Testis (tissue), 3 donors: ENCODE data around the gene USP36. TPM values are rescaled to one million over a fixed set of nuclear protein-coding genes. Genes with fewer than 3 reads are reported as not detected.
A peak's percentile ranks its signal among the peaks of the same experiment; 100 is the strongest.

ENCODE experiments used
- DNase-seq: peaks from one replicate; pipeline ENCODE4 v3.0.0-alpha.2; 2019
- H3K27ac ChIP-seq, 2 donors: fragments of 200-600 bp; sonication (generic); one replicate each; pipeline ENCODE4 v1.5.1; 2019
- H3K27me3 ChIP-seq: fragments of 200-600 bp; sonication (generic); one replicate; pipeline ENCODE4 v1.5.1; 2019
- H3K36me3 ChIP-seq: fragments of 200-600 bp; sonication (generic); one replicate; pipeline ENCODE4 v1.5.1; 2017; ENCODE audit warnings: low read depth; ENCODE audit errors: missing control alignments
- H3K4me1 ChIP-seq: fragments of 200-600 bp; sonication (generic); one replicate; pipeline ENCODE4 v1.5.1; 2019
- H3K4me3 ChIP-seq, 2 donors: fragments of 200-600 bp; sonication (generic); one replicate each; pipeline ENCODE4 v1.5.1; 2017 to 2019
- H3K9me3 ChIP-seq: fragments of 200-600 bp; sonication (generic); one replicate; pipeline ENCODE4 v1.5.1; 2017
- POLR2A ChIP-seq: fragments of 450-650 bp; IDR thresholded peaks from one replicate; pipeline ENCODE4 v1.6.1; 2017; ENCODE audit warnings: antibody characterized with exemption, mild to moderate bottlenecking, moderate library complexity
- WGBS, 2 donors: methylation state at CpG; one replicate each; pipeline ENCODE4 v1.1.5; 2018; 5-methylcytosine and 5-hydroxymethylcytosine counted together
- intact Hi-C: fragments of 100-400 bp; cut with DNase I; formaldehyde crosslinking; loops from one replicate; pipeline ENCODE4 v1.15.1; 2023; ENCODE audit warnings: low total_unique reads
- polyA plus RNA-seq: library from polyadenylated mRNA; stranded (reverse); fragments of 350-450 nt; fragmentation: Illumina TruSeq; extraction: RNeasy Lipid Tissue Mini Kit (QIAGEN cat#74804); gene quantifications from one replicate; pipeline ENCODE4 v1.2.3, GENCODE V29; 2014; ENCODE audit warnings: low read depth, low replicate concordance; ENCODE audit not compliant: insufficient read depth
- total RNA-seq, 2 donors: library from RNA; depleted of rRNA; stranded (reverse); fragments of >200 nt; gene quantifications; one replicate each; pipeline ENCODE4 v1.2.3, GENCODE V29; 2016
- TF ChIP-seq, protein P1 (sequence below), 3 experiments: fragments of 450-650 bp in 2 of 3; fragments of 200-600 bp in 1 of 3; sonication (generic) in 1 of 3; IDR thresholded peaks; one replicate each; pipeline ENCODE4 v1.5.1; 2016 to 2019; ENCODE audit warnings: antibody characterized with exemption in 3 of 3, mild to moderate bottlenecking in 2 of 3, moderate library complexity in 1 of 3

USP36 gene
- total and polyA plus RNA-seq, 3 donors from 2014 or later: 32.8 to 79.8 (median 77.5) TPM

DNA sequence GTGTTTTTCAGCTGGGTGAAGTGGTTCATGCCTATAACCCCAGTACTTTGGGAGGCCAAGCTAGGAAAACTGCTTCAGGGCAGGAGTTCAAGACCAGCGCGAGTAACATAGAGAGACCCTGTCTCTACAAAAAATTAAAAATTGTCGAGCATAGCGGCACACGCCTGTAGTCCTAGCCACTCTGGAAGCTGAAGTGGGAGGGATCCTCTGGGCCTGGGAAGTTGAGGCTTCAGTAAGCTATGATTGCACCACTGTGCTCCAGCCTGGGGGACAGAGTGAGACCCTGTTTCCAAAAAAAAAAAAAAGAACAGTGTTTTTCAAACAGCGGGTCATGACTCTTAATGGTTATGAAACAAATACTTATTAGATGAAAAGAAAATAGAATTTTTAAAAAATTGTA lies 56.3 kb downstream of the USP36 start:
- no peak for TF ChIP-seq POLR2A
- TF ChIP-seq, protein P1, sequence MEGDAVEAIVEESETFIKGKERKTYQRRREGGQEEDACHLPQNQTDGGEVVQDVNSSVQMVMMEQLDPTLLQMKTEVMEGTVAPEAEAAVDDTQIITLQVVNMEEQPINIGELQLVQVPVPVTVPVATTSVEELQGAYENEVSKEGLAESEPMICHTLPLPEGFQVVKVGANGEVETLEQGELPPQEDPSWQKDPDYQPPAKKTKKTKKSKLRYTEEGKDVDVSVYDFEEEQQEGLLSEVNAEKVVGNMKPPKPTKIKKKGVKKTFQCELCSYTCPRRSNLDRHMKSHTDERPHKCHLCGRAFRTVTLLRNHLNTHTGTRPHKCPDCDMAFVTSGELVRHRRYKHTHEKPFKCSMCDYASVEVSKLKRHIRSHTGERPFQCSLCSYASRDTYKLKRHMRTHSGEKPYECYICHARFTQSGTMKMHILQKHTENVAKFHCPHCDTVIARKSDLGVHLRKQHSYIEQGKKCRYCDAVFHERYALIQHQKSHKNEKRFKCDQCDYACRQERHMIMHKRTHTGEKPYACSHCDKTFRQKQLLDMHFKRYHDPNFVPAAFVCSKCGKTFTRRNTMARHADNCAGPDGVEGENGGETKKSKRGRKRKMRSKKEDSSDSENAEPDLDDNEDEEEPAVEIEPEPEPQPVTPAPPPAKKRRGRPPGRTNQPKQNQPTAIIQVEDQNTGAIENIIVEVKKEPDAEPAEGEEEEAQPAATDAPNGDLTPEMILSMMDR (IDR thresholded peaks at IDR 0.05): no peak
- Histone ChIP-seq H3K27ac (peak overlapping the region in 1 of 2 donors; percentile 86), H3K4me1 (peaks cover 18% of the 10 kb centered on the region), H3K4me3 (no peak overlapping the region), H3K27me3 (no peaks in the 10 kb centered on the region), H3K9me3 (no peaks in the 10 kb centered on the region), H3K36me3 (no peaks in the 10 kb centered on the region)
- WGBS, 2 donors: 92 to 98% methylated on average over 6 of the region's 6 CpGs
- no peak for DNase-seq
- intact Hi-C loops: no loop called here

- H3K36me3 ChIP-seq: no peaks in the 10 kb centered on the region
- no peaks in the 10 kb centered on the region for H3K9me3 ChIP-seq
- peaks cover 18% of the 10 kb centered on the region for H3K4me1 ChIP-seq
- H3K27ac ChIP-seq: peak overlapping the region; percentile 86 to 95
- TF ChIP-seq POLR2A: no peak
- TF ChIP-seq, protein P1 (IDR thresholded peaks at IDR 0.05): no peak
- intact Hi-C loops: no loop called here
- H3K27me3 ChIP-seq: no peaks in the 10 kb centered on the region
- no peak for DNase-seq
- H3K4me3 ChIP-seq: no peak overlapping the region
- 59 to 63% methylated on average over 7 of the region's 7 CpGs for WGBS, 2 donors
Measured at GRCh38 chr17:78783711-78784324, 56.8 kb downstream of the USP36 start.

DNA sequence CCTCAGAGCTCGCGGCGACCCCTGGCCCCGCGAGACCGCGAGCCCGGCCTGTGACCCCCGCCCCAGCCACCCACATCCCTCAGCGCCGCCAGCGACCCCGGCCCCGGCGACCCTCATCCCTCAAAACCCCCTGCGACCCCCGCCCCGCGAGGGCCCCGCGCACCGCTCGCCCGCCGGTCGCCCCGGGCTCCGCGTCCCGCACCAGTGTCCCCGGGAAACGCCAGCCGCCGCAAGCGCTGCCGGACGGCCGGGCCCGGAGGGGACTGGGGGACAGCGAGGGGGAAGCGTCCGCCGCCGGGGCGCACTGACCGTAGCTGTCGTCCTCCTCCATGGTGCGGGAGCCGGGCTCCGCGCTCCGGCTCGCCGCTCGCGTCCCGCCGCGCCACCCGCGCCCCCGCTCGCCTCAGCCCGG lies 58.7 kb downstream of the USP36 start, which contains the start of gene CYTH1:
TSS of gene CYTH1 (minus strand) at position 381 of the 412 bp plus-strand sequence. CDS start at position 331, 50 bp downstream.
- intact Hi-C loops: no loop called here
- H3K36me3 ChIP-seq: no peaks in the 10 kb centered on the region
- H3K9me3 ChIP-seq: no peaks in the 10 kb centered on the region
- H3K27ac ChIP-seq: peak within 1 kb of the TSS; percentile 92 to 95
- WGBS, 2 donors: 0 to 1% methylated on average over 4 to 28 of the region's 64 CpGs
- peaks cover 18% of the 10 kb centered on the region for H3K4me1 ChIP-seq
- H3K4me3 ChIP-seq: peak within 1 kb of the TSS; percentile 92 to 95
- no peak for DNase-seq
- peak; percentile 20 for TF ChIP-seq POLR2A
- TF ChIP-seq, protein P1 (IDR thresholded peaks at IDR 0.05): no peak
- no peaks in the 10 kb centered on the region for H3K27me3 ChIP-seq

GRCh38 chr17:78781104-78781892 lies 59.3 kb downstream of the USP36 start:
- TF ChIP-seq POLR2A: no peak
- TF ChIP-seq, protein P1 (IDR thresholded peaks at IDR 0.05): no peak
- WGBS, 2 donors: 4 to 5% methylated on average over 22 to 54 of the region's 68 CpGs
- Histone ChIP-seq H3K27me3 (no peaks in the 10 kb centered on the region), H3K9me3 (no peaks in the 10 kb centered on the region), H3K4me1 (peaks cover 18% of the 10 kb centered on the region), H3K27ac (peak overlapping the region; percentile 80 to 92), H3K4me3 (peak overlapping the region; percentile 92 to 95), H3K36me3 (no peaks in the 10 kb centered on the region)
- intact Hi-C loops: no loop called here
- DNase-seq: peak; percentile 47
